HG03064 (cell line): ENCODE data around the gene CAPN10.

ENCODE experiments used
- ATAC-seq: cut with Tn5 transposase; IDR thresholded peaks from one replicate; pipeline ENCODE4 v1.9.1; 2021; ENCODE audit warnings: low read depth; ENCODE audit not compliant: unreplicated experiment

The CAPN10 gene

GRCh38 chr2:240622060-240622411 lies 35.5 kb downstream of the CAPN10 start:
- no peak for ATAC-seq

- peak; percentile 40 for ATAC-seq
These were observed 36.1 kb downstream of the CAPN10 start for GRCh38 chr2:240622531-240623235.

GRCh38 chr2:240623531-240624010 lies 37.0 kb downstream of the CAPN10 start:
- no peak for ATAC-seq

GRCh38 chr2:240624011-240624949 lies 37.7 kb downstream of the CAPN10 start:
- ATAC-seq = no peak

GRCh38 chr2:240624950-240625621 lies 38.6 kb downstream of the CAPN10 start, which contains the start of gene GPR35:
Gene GPR35, plus strand, starts transcription at chr2:240625480. Its CDS starts 4,473 bp downstream, at chr2:240629953.
- ATAC-seq = no peak

GRCh38 chr2:240626531-240627300 lies 40.2 kb downstream of the CAPN10 start:
- ATAC-seq = no peak

- ATAC-seq = no peak
These were observed 41.4 kb downstream of the CAPN10 start for GRCh38 chr2:240627736-240628506.

- ATAC-seq = no peak
These were observed 41.9 kb downstream of the CAPN10 start for GRCh38 chr2:240628507-240628807.

- no peak for ATAC-seq
These were observed 42.5 kb downstream of the CAPN10 start for GRCh38 chr2:240628808-240629618.

- ATAC-seq = no peak
These were observed 43.1 kb downstream of the CAPN10 start for GRCh38 chr2:240629619-240629967.

GRCh38 chr2:240629968-240630770 lies 43.6 kb downstream of the CAPN10 start:
- no peak for ATAC-seq

GRCh38 chr2:240630771-240631547 lies 44.4 kb downstream of the CAPN10 start:
- no peak for ATAC-seq

- ATAC-seq = no peak
These were observed 45.2 kb downstream of the CAPN10 start for GRCh38 chr2:240631548-240632305.

GRCh38 chr2:240632306-240632721 lies 45.8 kb downstream of the CAPN10 start:
- no peak for ATAC-seq

- ATAC-seq = no peak
These were observed 48.8 kb downstream of the CAPN10 start for GRCh38 chr2:240635121-240635997.
